HL-60 (cell line): ENCODE data around the gene CIB4.

ENCODE experiments used
- GABPA ChIP-seq: IDR thresholded peaks from 2 replicates; pipeline ENCODE4 v1.6.1; 2012; ENCODE audit warnings: low read depth
- POLR2AphosphoS5 ChIP-seq: IDR thresholded peaks from 2 replicates; pipeline ENCODE4 v1.6.1; 2012; ENCODE audit warnings: low read depth
- TF ChIP-seq, protein P1 (sequence below): IDR thresholded peaks from 2 replicates; pipeline ENCODE4 v1.6.1; 2012; ENCODE audit warnings: low read depth; ENCODE audit not compliant: insufficient replicate concordance
- TF ChIP-seq, protein P2 (sequence below): IDR thresholded peaks from one replicate; pipeline ENCODE4 v1.5.1; 2011; ENCODE audit warnings: low read length, control low read depth, inconsistent platforms; ENCODE audit not compliant: insufficient read depth

DNA sequence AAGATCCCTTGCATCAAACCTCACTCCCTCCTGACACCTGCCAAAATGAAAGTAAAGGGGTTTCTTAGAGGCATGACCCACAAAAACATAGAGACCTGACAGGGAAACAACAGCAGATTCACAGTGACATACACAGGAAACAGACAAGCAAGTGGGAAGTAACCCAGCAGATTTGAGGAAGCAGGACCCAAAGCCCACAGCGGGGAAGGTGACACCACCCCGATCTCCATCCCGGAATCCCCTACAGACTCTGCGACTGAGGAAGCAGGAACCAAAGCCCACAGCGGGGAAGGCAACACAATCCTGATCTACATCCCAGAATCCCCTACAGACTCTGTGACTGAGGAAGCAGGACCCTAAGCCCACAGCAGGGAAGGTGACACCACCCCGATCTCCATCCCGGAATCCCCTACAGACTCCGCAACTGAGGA is 21.6 kb downstream of the CIB4 start:
- TF ChIP-seq, protein P1, sequence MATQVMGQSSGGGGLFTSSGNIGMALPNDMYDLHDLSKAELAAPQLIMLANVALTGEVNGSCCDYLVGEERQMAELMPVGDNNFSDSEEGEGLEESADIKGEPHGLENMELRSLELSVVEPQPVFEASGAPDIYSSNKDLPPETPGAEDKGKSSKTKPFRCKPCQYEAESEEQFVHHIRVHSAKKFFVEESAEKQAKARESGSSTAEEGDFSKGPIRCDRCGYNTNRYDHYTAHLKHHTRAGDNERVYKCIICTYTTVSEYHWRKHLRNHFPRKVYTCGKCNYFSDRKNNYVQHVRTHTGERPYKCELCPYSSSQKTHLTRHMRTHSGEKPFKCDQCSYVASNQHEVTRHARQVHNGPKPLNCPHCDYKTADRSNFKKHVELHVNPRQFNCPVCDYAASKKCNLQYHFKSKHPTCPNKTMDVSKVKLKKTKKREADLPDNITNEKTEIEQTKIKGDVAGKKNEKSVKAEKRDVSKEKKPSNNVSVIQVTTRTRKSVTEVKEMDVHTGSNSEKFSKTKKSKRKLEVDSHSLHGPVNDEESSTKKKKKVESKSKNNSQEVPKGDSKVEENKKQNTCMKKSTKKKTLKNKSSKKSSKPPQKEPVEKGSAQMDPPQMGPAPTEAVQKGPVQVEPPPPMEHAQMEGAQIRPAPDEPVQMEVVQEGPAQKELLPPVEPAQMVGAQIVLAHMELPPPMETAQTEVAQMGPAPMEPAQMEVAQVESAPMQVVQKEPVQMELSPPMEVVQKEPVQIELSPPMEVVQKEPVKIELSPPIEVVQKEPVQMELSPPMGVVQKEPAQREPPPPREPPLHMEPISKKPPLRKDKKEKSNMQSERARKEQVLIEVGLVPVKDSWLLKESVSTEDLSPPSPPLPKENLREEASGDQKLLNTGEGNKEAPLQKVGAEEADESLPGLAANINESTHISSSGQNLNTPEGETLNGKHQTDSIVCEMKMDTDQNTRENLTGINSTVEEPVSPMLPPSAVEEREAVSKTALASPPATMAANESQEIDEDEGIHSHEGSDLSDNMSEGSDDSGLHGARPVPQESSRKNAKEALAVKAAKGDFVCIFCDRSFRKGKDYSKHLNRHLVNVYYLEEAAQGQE, result no peak
- TF ChIP-seq GABPA (no peak), POLR2AphosphoS5 (no peak)
- TF ChIP-seq, protein P2, sequence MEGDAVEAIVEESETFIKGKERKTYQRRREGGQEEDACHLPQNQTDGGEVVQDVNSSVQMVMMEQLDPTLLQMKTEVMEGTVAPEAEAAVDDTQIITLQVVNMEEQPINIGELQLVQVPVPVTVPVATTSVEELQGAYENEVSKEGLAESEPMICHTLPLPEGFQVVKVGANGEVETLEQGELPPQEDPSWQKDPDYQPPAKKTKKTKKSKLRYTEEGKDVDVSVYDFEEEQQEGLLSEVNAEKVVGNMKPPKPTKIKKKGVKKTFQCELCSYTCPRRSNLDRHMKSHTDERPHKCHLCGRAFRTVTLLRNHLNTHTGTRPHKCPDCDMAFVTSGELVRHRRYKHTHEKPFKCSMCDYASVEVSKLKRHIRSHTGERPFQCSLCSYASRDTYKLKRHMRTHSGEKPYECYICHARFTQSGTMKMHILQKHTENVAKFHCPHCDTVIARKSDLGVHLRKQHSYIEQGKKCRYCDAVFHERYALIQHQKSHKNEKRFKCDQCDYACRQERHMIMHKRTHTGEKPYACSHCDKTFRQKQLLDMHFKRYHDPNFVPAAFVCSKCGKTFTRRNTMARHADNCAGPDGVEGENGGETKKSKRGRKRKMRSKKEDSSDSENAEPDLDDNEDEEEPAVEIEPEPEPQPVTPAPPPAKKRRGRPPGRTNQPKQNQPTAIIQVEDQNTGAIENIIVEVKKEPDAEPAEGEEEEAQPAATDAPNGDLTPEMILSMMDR, result no peak
